Measurements from ENCODE around the gene LZTS3.

The LZTS3 gene

DNA sequence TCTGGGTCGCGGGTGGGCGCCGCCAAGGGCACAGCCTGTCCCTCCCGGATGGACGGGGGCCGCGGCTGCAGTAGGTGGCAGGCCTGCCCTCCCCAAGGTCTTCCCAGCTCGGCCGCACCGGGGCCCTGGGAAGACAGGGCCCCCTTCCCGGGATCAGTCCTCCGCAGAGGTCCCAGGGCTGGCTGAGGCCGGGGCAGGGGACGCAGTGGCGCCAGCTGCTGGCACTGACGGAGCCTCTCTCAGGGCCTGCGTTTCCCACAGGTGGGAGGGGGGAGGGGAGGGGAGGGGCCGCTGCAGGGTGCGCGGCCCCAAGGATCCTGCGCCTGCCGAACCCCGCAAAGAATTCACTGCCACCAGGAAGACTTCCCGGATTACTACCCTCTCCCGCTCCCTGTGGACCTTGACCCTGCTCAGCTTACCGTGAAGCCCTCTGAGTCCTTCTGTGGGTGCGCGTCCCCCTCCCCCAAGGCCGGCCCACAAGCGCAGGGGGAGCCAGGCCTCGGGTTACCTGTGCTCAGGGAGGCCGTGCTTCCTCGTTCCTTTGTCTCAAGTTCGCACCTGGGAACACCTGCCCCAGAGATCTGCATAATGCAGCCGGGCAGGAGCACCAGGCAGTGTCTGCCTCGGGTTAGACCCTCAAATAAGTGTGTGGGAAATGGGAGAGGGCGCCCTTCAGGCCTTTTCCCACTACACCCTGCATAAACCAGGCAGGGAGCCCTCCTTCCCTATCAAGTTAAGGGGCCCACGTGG is 5.1 kb downstream of the LZTS3 start:
- Histone ChIP-seq H3K9me2 (replicated peaks; ENCODE audit: insufficient read depth, low read length) (no peaks in the 10 kb centered on the region), H3K36me3 (ENCODE audit: low read length) (no peaks in the 10 kb centered on the region), H2AFZ (ENCODE audit: low read depth, low read length, severe bottlenecking) (no peak overlapping the region), H3K9me3 (ENCODE audit: insufficient read depth, low read length) (no peaks in the 10 kb centered on the region), H3K9ac (ENCODE audit: low read length) (no peak overlapping the region), H3K27ac (ENCODE audit: low read depth, low read length) (no peak overlapping the region), H3K79me2 (ENCODE audit: insufficient read depth, low read length) (no peaks in the 10 kb centered on the region), H3F3A (ENCODE audit: insufficient read depth) (no peaks in the 10 kb centered on the region), H4K20me1 (ENCODE audit: low read depth, low read length) (no peaks in the 10 kb centered on the region), H3K4me2 (ENCODE audit: low read depth, low read length, poor library complexity, severe bottlenecking) (no peak overlapping the region), H3K4me3 (ENCODE audit: insufficient read depth, low read length, poor library complexity, severe bottlenecking) (no peak overlapping the region), H3K27me3 (ENCODE audit: low read length) (no peaks in the 10 kb centered on the region)
- no peak for TF ChIP-seq EZH2phosphoT487 (conservative IDR thresholded peaks at IDR 0.05; ENCODE audit: low read length)
- TF ChIP-seq, protein P1, sequence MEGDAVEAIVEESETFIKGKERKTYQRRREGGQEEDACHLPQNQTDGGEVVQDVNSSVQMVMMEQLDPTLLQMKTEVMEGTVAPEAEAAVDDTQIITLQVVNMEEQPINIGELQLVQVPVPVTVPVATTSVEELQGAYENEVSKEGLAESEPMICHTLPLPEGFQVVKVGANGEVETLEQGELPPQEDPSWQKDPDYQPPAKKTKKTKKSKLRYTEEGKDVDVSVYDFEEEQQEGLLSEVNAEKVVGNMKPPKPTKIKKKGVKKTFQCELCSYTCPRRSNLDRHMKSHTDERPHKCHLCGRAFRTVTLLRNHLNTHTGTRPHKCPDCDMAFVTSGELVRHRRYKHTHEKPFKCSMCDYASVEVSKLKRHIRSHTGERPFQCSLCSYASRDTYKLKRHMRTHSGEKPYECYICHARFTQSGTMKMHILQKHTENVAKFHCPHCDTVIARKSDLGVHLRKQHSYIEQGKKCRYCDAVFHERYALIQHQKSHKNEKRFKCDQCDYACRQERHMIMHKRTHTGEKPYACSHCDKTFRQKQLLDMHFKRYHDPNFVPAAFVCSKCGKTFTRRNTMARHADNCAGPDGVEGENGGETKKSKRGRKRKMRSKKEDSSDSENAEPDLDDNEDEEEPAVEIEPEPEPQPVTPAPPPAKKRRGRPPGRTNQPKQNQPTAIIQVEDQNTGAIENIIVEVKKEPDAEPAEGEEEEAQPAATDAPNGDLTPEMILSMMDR (IDR thresholded peaks at IDR 0.05; ENCODE audit: insufficient read depth, low read length, poor library complexity, severe bottlenecking) = no peak

DNA sequence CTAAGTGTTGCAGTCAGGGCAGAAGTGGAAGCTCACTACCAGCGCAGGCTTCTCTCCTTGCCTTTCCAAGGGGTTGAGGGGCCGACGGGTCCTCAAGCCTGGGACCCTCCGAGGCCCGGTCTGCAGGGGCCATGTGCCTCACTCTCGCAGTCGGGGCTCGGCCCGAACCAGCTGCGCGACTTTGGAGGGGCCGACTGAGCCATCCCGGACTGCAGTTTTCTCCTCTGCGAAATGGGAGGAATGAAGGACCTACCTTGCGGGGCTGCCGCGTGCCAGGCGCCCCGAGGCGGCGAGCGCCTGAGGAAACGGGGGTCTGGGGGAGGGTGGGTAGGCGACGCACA is 5.6 kb downstream of the LZTS3 start:
- no peak overlapping the region for H3K4me2 ChIP-seq (ENCODE audit: low read depth, low read length, poor library complexity, severe bottlenecking)
- no peak for TF ChIP-seq EZH2phosphoT487 (conservative IDR thresholded peaks at IDR 0.05; ENCODE audit: low read length)
- TF ChIP-seq, protein P1 (IDR thresholded peaks at IDR 0.05; ENCODE audit: insufficient read depth, low read length, poor library complexity, severe bottlenecking) = no peak
- no peak overlapping the region for H3K9ac ChIP-seq (ENCODE audit: low read length)
- H3K9me2 ChIP-seq (replicated peaks; ENCODE audit: insufficient read depth, low read length) = no peaks in the 10 kb centered on the region
- no peaks in the 10 kb centered on the region for H3K9me3 ChIP-seq (ENCODE audit: insufficient read depth, low read length)
- no peaks in the 10 kb centered on the region for H3F3A ChIP-seq (ENCODE audit: insufficient read depth)
- H3K36me3 ChIP-seq (ENCODE audit: low read length) = no peaks in the 10 kb centered on the region
- H4K20me1 ChIP-seq (ENCODE audit: low read depth, low read length) = no peaks in the 10 kb centered on the region
- H3K27me3 ChIP-seq (ENCODE audit: low read length) = no peaks in the 10 kb centered on the region
- no peak overlapping the region for H2AFZ ChIP-seq (ENCODE audit: low read depth, low read length, severe bottlenecking)
- no peak overlapping the region for H3K27ac ChIP-seq (ENCODE audit: low read depth, low read length)
- no peaks in the 10 kb centered on the region for H3K79me2 ChIP-seq (ENCODE audit: insufficient read depth, low read length)
- H3K4me3 ChIP-seq (ENCODE audit: insufficient read depth, low read length, poor library complexity, severe bottlenecking) = no peak overlapping the region

DNA sequence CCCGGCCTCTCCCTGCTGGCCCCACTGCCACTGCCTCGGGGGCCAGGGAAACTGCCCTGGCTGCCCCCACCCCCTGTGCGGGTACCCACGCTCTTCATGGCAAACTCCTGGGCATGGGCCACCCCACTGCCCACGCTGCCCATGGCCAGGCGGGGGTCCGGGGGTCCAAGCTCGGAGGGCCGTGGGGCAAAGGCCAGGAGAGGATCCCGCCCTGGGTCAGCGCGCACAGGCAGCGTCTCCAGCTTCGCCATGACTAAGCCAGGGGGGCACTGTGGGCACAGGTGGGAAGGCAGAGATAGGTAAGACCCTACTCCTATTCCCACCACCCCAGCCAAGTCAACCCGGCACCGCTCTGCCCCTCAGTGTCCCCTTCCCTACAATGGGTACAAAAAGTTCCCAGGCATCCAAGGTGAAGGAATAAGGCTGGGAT is 6.4 kb downstream of the LZTS3 start:
- Histone ChIP-seq H3K4me3 (ENCODE audit: insufficient read depth, low read length, poor library complexity, severe bottlenecking) (no peak overlapping the region), H3K4me2 (ENCODE audit: low read depth, low read length, poor library complexity, severe bottlenecking) (no peak overlapping the region), H4K20me1 (ENCODE audit: low read depth, low read length) (no peaks in the 10 kb centered on the region), H3K9ac (ENCODE audit: low read length) (no peak overlapping the region), H3K27ac (ENCODE audit: low read depth, low read length) (no peak overlapping the region), H3K36me3 (ENCODE audit: low read length) (no peaks in the 10 kb centered on the region), H3K9me3 (ENCODE audit: insufficient read depth, low read length) (no peaks in the 10 kb centered on the region), H3K79me2 (ENCODE audit: insufficient read depth, low read length) (no peaks in the 10 kb centered on the region), H3F3A (ENCODE audit: insufficient read depth) (no peaks in the 10 kb centered on the region), H3K9me2 (replicated peaks; ENCODE audit: insufficient read depth, low read length) (no peaks in the 10 kb centered on the region), H3K27me3 (ENCODE audit: low read length) (no peaks in the 10 kb centered on the region), H2AFZ (ENCODE audit: low read depth, low read length, severe bottlenecking) (no peak overlapping the region)
- TF ChIP-seq EZH2phosphoT487 (conservative IDR thresholded peaks at IDR 0.05; ENCODE audit: low read length) = no peak
- TF ChIP-seq, protein P1 (IDR thresholded peaks at IDR 0.05; ENCODE audit: insufficient read depth, low read length, poor library complexity, severe bottlenecking) = no peak

Data from SU-DHL-6 (cell line).